HepG2 (cell line): ENCODE data around the gene KAZN.

ENCODE experiments used
- HNF1A ChIP-seq, 2 experiments: sonication (generic) in 1 of 2; formaldehyde crosslinking in 1 of 2; IDR thresholded peaks; 2 replicates each; pipeline versions ENCODE4 v1.4.0 to v1.6.1; 2016 to 2020; ENCODE audit warnings: borderline replicate concordance in 1 of 2, low read depth in 1 of 2, mild to moderate bottlenecking in 1 of 2, missing genetic modification reagents in 1 of 2
- MAF1 ChIP-seq: sonication (generic); formaldehyde crosslinking; IDR thresholded peaks from 2 replicates; pipeline ENCODE4 v1.5.0; 2020; ENCODE audit warnings: missing genetic modification reagents, borderline replicate concordance
- RARA ChIP-seq: IDR thresholded peaks from 2 replicates; pipeline ENCODE4 v1.6.1; 2016; ENCODE audit warnings: missing genetic modification reagents, missing compliant biosample characterization
- REST ChIP-seq, 2 experiments: IDR thresholded peaks; 2 replicates each; pipeline ENCODE4 v1.6.1; 2011 to 2012; ENCODE audit warnings: low read length in 2 of 2, borderline replicate concordance in 1 of 2, low read depth in 1 of 2, mild to moderate bottlenecking in 1 of 2, moderate library complexity in 1 of 2
- ZBTB8A ChIP-seq: sonication (generic); formaldehyde crosslinking; IDR thresholded peaks from 2 replicates; pipeline ENCODE4 v1.4.0; 2020; ENCODE audit warnings: mild to moderate bottlenecking, low read depth, missing genetic modification reagents, borderline replicate concordance

GRCh38 chr1:14955976-14956375 is 357.5 kb downstream of the KAZN start:
- no peak for TF ChIP-seq RARA (CRISPR knock-in tag)
- TF ChIP-seq MAF1 (CRISPR knock-in tag) = no peak
- no peak for TF ChIP-seq REST (IDR thresholded peaks at IDR 0.05; ENCODE audit: borderline replicate concordance in 1 of 2, low read depth in 1 of 2, low read length in 2 of 2)
- no peak for TF ChIP-seq ZBTB8A
- no peak for TF ChIP-seq HNF1A (IDR thresholded peaks at IDR 0.05; ENCODE audit: low read depth)
- TF ChIP-seq HNF1A (CRISPR knock-in tag; IDR thresholded peaks at IDR 0.05; ENCODE audit: borderline replicate concordance) = no peak
